HEK293T (cell line): ENCODE results near the gene AMIGO2.
"Not testable (repeated sequence)": the region's sequence is repeated elsewhere in the genome, so short reads cannot be mapped to it uniquely, and the experiment has no call there.

Experiments
- CTCF ChIA-PET: fragments of 350-600 bp; formaldehyde crosslinking; extraction: SDS; loops from one replicate; lab custom pipeline; 2021; ENCODE audit warnings: antibody characterized with exemption, inconsistent platforms; lab: Yijun Ruan, JAX
- POLR2A ChIA-PET: fragments of 350-600 bp; formaldehyde crosslinking; extraction: SDS; loops from one replicate; lab custom pipeline; 2020; ENCODE audit warnings: antibody characterized with exemption, inconsistent platforms; lab: Yijun Ruan, JAX
- DNase-seq: peaks from one replicate; pipeline ENCODE4 v3.0.0; 2012; ENCODE audit warnings: mixed read lengths; ENCODE audit errors: extremely low spot score
- ARNT ChIP-seq: fragments of 450-650 bp; IDR thresholded peaks from 2 replicates; pipeline ENCODE4 v1.6.1; 2017; ENCODE audit warnings: mild to moderate bottlenecking
- BHLHE40 ChIP-seq: fragments of 450-650 bp; IDR thresholded peaks from 2 replicates; pipeline ENCODE4 v1.6.1; 2016; ENCODE audit warnings: mild to moderate bottlenecking, moderate library complexity, borderline replicate concordance
- CTBP1 ChIP-seq: fragments of 450-650 bp; IDR thresholded peaks from 2 replicates; pipeline ENCODE4 v1.6.1; 2016; ENCODE audit warnings: borderline replicate concordance
- ELF4 ChIP-seq: fragments of 450-650 bp; IDR thresholded peaks from 2 replicates; pipeline ENCODE4 v1.6.1; 2017; ENCODE audit warnings: antibody characterized with exemption
- FOXA1 ChIP-seq: fragments of 450-650 bp; IDR thresholded peaks from 2 replicates; pipeline ENCODE4 v1.6.1; 2016; ENCODE audit warnings: mild to moderate bottlenecking
- FOXK2 ChIP-seq: fragments of 450-650 bp; IDR thresholded peaks from 2 replicates; pipeline ENCODE4 v1.6.1; 2016; ENCODE audit warnings: mild to moderate bottlenecking
- FOXM1 ChIP-seq: fragments of 450-650 bp; IDR thresholded peaks from 2 replicates; pipeline ENCODE4 v1.6.1; 2017; ENCODE audit warnings: mild to moderate bottlenecking, borderline replicate concordance
- HDGF ChIP-seq: fragments of 450-650 bp; IDR thresholded peaks from 2 replicates; pipeline ENCODE4 v1.6.1; 2017; ENCODE audit warnings: antibody characterized with exemption, borderline replicate concordance
- L3MBTL2 ChIP-seq: fragments of 450-650 bp; conservative IDR thresholded peaks from 2 replicates; pipeline ENCODE4 v1.6.1; 2016; ENCODE audit warnings: mild to moderate bottlenecking
- LEF1 ChIP-seq: fragments of 450-650 bp; IDR thresholded peaks from 2 replicates; pipeline ENCODE4 v1.6.1; 2017; ENCODE audit warnings: mild to moderate bottlenecking, borderline replicate concordance
- NFRKB ChIP-seq: fragments of 450-650 bp; IDR thresholded peaks from 2 replicates; pipeline ENCODE4 v1.6.1; 2016; ENCODE audit warnings: mild to moderate bottlenecking, moderate library complexity
- PKNOX1 ChIP-seq: fragments of 450-650 bp; IDR thresholded peaks from 2 replicates; pipeline ENCODE4 v1.6.1; 2016
- SP1 ChIP-seq: fragments of 450-650 bp; IDR thresholded peaks from 2 replicates; pipeline ENCODE4 v1.6.1; 2017
- SUZ12 ChIP-seq: fragments of 450-650 bp; IDR thresholded peaks from 2 replicates; pipeline ENCODE4 v1.6.1; 2016; ENCODE audit warnings: mild to moderate bottlenecking
- TARDBP ChIP-seq: fragments of 450-650 bp; IDR thresholded peaks from 2 replicates; pipeline ENCODE4 v1.6.1; 2016
- ZNF384 ChIP-seq: fragments of 450-650 bp; IDR thresholded peaks from 2 replicates; pipeline ENCODE4 v1.6.1; 2016

The AMIGO2 gene

GRCh38 chr12:47066278-47067025, 13.3 kb downstream of the AMIGO2 start:
- TF ChIP-seq BHLHE40 (no peak), TARDBP (no peak), LEF1 (no peak), HDGF (no peak), ZNF384 (no peak), PKNOX1 (no peak), FOXK2 (no peak), ARNT (no peak), CTBP1 (no peak), L3MBTL2 (no peak), FOXM1 (no peak), NFRKB (no peak), SUZ12 (no peak), ELF4 (no peak)
- no peak for DNase-seq
- CTCF ChIA-PET = interaction anchor here (0.7 kb wide), 1 partner anchor 239 kb away, joined by 4 read pairs; no protein-coding TSS in a partner anchor
- POLR2A ChIA-PET = no interaction called here

- no peak for DNase-seq
- ChIA-PET POLR2A (no interaction called here), CTCF (no interaction called here)
- no peak for TF ChIP-seq LEF1
- no peak for TF ChIP-seq FOXM1
- no peak for TF ChIP-seq PKNOX1
- no peak for TF ChIP-seq SUZ12
- no peak for TF ChIP-seq HDGF
- no peak for TF ChIP-seq ELF4
- no peak for TF ChIP-seq FOXK2
- no peak for TF ChIP-seq NFRKB
- no peak for TF ChIP-seq SP1
- no peak for TF ChIP-seq CTBP1
- no peak for TF ChIP-seq ARNT
Measured at GRCh38 chr12:47065546-47065945, 14.2 kb downstream of the AMIGO2 start.

- CTCF ChIA-PET, DNase-seq: not testable (repeated sequence)
Measured at GRCh38 chr12:47058640-47059039, 21.1 kb downstream of the AMIGO2 start.

GRCh38 chr12:47056944-47057343, 22.8 kb downstream of the AMIGO2 start:
- CTCF ChIA-PET, DNase-seq, POLR2A ChIA-PET: not testable (repeated sequence)

More at GRCh38 chr12:47058640-47059039, 21.1 kb downstream of the AMIGO2 start:
- POLR2A ChIA-PET = not testable (repeated sequence)

- POLR2A ChIA-PET, DNase-seq, CTCF ChIA-PET: not testable (repeated sequence)
Measured at GRCh38 chr12:47055856-47056255, 23.9 kb downstream of the AMIGO2 start.

- POLR2A ChIA-PET = no interaction called here
- DNase-seq = no peak
- CTCF ChIA-PET = no interaction called here
- TF ChIP-seq BHLHE40 (no peak), ELF4 (no peak), FOXK2 (no peak), FOXM1 (no peak)
Measured at GRCh38 chr12:47054659-47055058, 25.1 kb downstream of the AMIGO2 start.

GRCh38 chr12:47053961-47054360, 25.8 kb downstream of the AMIGO2 start:
- ChIA-PET CTCF (no interaction called here), POLR2A (no interaction called here)
- TF ChIP-seq PKNOX1 (no peak), NFRKB (no peak), SUZ12 (no peak), TARDBP (no peak), BHLHE40 (no peak), SP1 (no peak), ARNT (no peak)
- DNase-seq = no peak

- TF ChIP-seq LEF1 (no peak), TARDBP (no peak), NFRKB (no peak), FOXK2 (no peak), PKNOX1 (no peak), CTBP1 (no peak), SUZ12 (no peak), SP1 (no peak), BHLHE40 (no peak), ELF4 (no peak), FOXA1 (no peak)
- no peak for DNase-seq
- ChIA-PET POLR2A (no interaction called here), CTCF (no interaction called here)
Measured at GRCh38 chr12:47052274-47052673, 27.5 kb downstream of the AMIGO2 start.

- CTCF ChIA-PET = interaction anchor here (0.7 kb wide), 1 partner anchor 40 kb away, joined by 7 read pairs; no protein-coding TSS in a partner anchor
- DNase-seq, POLR2A ChIA-PET: not testable (repeated sequence)
Measured at GRCh38 chr12:47051291-47051690, 28.5 kb downstream of the AMIGO2 start.
